Right atrium auricular region (tissue), 2 donors: Measurements from ENCODE around the gene TPCN1. TPM values are rescaled to one million over a fixed set of nuclear protein-coding genes. Genes with fewer than 3 reads are reported as not detected.

Experiments used
- DNase-seq: peaks from one replicate; pipeline ENCODE4 v3.0.0-alpha.2; 2019; ENCODE audit warnings: low spot score
- H3K27ac ChIP-seq, 2 donors: fragments of 200-600 bp; sonication (generic); 1 replicate in 1 of 2; 2 replicates in 1 of 2; pipeline ENCODE4 v1.5.1; 2016 to 2019
- H3K27me3 ChIP-seq, 2 donors: fragments of 200-600 bp; sonication (generic); one replicate each; pipeline versions ENCODE4 v1.5.1 to v1.6.0; 2017 to 2019
- H3K36me3 ChIP-seq: fragments of 200-600 bp; sonication (generic); one replicate; pipeline ENCODE4 v1.5.1; 2016
- H3K4me1 ChIP-seq, 2 donors: fragments of 200-600 bp; sonication (generic); one replicate each; pipeline versions ENCODE4 v1.5.1 to v1.6.0; 2017 to 2019
- H3K4me3 ChIP-seq, 2 donors: fragments of 200-600 bp; sonication (generic); 1 replicate in 1 of 2; 2 replicates in 1 of 2; pipeline ENCODE4 v1.5.1; 2017 to 2019; ENCODE audit warnings: mild to moderate bottlenecking in 1 of 2, moderate library complexity in 1 of 2
- H3K9me3 ChIP-seq, 2 donors: fragments of 200-600 bp; sonication (generic); one replicate each; pipeline ENCODE4 v1.5.1; 2019
- total RNA-seq, 2 donors: library from RNA; depleted of rRNA; stranded (reverse); fragments of >200 nt; gene quantifications; one replicate each; pipeline ENCODE4 v1.1.0, GENCODE V29; 2016
- TF ChIP-seq, protein P1 (sequence below), 2 donors: fragments of 200-600 bp; sonication (generic); IDR thresholded peaks; one replicate each; pipeline ENCODE4 v1.5.1; 2019; ENCODE audit warnings: antibody characterized with exemption in 2 of 2

TPCN1 gene
- total RNA-seq, 2 donors from 2014 or later = 57.3 to 58.7 TPM

DNA sequence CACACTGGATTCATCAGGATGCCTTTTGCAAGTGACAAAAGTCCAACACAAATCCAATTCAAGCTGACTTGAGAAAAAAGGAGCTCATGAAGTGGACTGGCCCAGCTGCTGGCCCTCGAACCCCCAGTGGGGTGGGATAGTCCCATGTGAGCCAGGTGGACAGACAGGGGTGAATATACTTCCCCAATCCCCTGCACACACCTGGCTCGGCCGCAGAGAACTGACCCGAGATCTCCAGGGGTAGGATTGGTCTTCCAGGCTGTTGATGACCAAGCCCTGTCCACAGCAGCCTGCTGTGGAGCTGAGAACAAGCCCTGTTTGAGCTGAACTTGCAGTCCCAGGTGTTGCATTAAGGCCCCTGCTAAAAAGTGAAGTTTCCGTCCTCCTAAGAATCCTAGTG, 56.2 kb downstream of the TPCN1 start:
- Histone ChIP-seq H3K27me3 (no peaks in the 10 kb centered on the region), H3K36me3 (peaks cover 79% of the 10 kb centered on the region), H3K27ac (no peak overlapping the region), H3K4me3 (no peak overlapping the region), H3K4me1 (peaks cover 0 to 19% of the 10 kb centered on the region in 2 donors), H3K9me3 (no peaks in the 10 kb centered on the region)
- TF ChIP-seq, protein P1, sequence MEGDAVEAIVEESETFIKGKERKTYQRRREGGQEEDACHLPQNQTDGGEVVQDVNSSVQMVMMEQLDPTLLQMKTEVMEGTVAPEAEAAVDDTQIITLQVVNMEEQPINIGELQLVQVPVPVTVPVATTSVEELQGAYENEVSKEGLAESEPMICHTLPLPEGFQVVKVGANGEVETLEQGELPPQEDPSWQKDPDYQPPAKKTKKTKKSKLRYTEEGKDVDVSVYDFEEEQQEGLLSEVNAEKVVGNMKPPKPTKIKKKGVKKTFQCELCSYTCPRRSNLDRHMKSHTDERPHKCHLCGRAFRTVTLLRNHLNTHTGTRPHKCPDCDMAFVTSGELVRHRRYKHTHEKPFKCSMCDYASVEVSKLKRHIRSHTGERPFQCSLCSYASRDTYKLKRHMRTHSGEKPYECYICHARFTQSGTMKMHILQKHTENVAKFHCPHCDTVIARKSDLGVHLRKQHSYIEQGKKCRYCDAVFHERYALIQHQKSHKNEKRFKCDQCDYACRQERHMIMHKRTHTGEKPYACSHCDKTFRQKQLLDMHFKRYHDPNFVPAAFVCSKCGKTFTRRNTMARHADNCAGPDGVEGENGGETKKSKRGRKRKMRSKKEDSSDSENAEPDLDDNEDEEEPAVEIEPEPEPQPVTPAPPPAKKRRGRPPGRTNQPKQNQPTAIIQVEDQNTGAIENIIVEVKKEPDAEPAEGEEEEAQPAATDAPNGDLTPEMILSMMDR (IDR thresholded peaks at IDR 0.05) = no peak
- DNase-seq = no peak

DNA sequence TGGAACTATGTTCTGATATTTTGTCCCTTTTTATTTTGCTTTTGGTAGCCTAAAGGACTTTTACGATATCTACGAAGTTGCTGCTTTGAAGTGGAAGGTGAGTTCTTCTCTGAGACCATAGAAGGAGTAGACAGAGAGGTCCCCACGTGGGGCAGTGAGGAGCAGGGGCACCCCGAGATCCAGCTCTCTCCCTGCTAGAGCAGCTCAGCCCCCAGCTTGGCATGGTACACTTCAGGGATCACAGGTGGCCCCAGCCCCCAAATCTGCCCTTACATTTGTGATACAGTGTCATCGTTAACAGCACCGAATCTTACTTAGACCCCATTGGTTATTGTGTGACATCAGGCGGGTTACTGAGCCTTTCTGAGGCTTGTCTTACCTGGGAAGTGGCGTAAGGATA, 56.9 kb downstream of the TPCN1 start:
- DNase-seq = no peak
- TF ChIP-seq, protein P1 (IDR thresholded peaks at IDR 0.05) = no peak
- Histone ChIP-seq H3K4me3 (no peak overlapping the region), H3K36me3 (peaks cover 73% of the 10 kb centered on the region), H3K27me3 (no peaks in the 10 kb centered on the region), H3K4me1 (peaks cover 0 to 15% of the 10 kb centered on the region in 2 donors), H3K27ac (no peak overlapping the region), H3K9me3 (no peaks in the 10 kb centered on the region)

DNA sequence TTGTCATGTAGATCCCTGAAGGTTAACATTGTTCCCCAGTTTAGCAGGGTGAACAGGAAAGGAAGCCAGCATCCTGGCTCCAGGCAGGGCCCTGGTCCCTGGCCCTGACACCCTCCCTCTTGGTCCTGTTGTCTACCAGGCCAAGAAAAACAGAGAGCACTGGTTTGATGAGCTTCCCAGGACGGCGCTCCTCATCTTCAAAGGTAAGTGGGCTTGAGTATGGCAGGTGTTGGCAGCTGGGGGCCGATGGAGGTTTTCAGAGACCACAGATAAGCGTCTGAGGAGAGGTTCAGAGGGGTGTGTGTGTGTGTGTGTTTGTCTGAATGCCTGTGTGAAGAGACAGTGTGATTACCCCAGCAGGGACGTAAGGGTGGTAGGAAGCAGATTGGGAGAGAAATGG, 57.4 kb downstream of the TPCN1 start:
- H3K4me3 ChIP-seq = no peak overlapping the region
- DNase-seq = no peak
- no peaks in the 10 kb centered on the region for H3K27me3 ChIP-seq
- TF ChIP-seq, protein P1 (IDR thresholded peaks at IDR 0.05) = no peak
- peaks cover 71% of the 10 kb centered on the region for H3K36me3 ChIP-seq
- no peaks in the 10 kb centered on the region for H3K9me3 ChIP-seq
- no peak overlapping the region for H3K27ac ChIP-seq
- H3K4me1 ChIP-seq = peaks cover 0 to 11% of the 10 kb centered on the region in 2 donors

DNA sequence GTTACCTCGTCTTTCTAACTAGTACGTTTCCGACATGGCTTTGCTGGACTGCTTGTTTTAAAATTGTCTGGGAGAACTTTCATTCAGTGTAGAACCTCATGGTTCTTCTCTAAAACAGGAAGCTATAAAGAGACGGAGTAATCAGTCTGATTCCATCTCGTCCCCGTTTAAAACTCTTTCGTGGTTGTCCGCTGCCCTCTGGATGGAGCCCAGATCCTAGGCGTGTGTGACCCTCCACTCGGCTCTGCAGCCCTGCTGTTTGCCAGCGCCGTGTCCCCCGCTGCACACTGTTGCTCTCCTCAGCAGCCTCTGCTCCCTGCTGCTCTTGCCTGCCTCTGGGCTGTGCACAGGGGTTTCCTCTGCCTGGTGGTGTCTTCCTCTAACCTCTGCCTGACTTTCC, 63.5 kb downstream of the TPCN1 start:
- TF ChIP-seq, protein P1 (IDR thresholded peaks at IDR 0.05) = no peak
- Histone ChIP-seq H3K36me3 (peaks cover 85% of the 10 kb centered on the region), H3K4me3 (no peak overlapping the region), H3K27me3 (no peaks in the 10 kb centered on the region), H3K9me3 (no peaks in the 10 kb centered on the region), H3K27ac (no peak overlapping the region), H3K4me1 (no peaks in the 10 kb centered on the region)
- DNase-seq = no peak

DNA sequence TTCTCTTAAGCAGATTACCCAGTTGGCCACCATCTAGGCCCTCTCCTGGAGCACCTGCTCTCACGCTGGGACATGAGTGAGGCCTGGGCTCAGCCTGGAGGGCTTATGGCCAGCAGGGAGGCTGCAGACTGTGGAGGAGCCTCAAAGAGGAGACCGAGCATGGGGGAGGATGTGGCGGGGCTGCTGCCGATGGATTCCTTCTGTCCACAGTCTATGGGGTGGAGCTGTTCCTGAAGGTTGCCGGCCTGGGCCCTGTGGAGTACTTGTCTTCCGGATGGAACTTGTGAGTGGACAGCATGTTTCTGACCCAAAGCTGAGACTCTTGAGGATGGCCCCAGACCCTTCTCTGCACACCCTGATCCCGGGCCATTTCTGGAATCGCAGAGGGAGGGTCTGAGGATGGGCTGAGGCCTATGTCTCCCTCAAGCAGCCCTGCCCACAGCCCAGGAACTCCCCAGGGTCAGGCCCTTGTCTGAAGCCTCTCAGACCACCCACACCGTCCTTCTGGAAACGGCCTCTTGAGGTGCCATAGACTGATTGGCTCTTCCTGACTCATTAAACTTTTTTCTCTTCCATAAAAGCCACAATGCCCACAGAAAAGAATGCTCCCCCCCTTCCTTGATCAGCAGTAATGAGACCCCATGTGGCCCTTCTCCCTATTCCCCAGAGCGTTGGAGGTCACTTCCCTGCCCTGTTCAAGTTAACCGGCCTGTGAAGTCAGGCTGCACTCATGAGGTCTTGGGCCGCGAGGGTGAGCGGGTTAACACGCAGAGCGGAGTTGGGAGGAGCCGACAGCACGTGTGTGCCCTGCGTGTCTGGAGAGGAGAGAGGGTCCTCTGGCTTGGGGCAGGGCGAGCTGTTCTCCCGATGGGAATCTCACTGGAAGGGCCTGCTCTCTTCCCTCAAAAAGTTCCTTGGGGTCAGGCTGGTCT, 64.7 kb downstream of the TPCN1 start:
- H3K9me3 ChIP-seq = no peaks in the 10 kb centered on the region
- H3K4me1 ChIP-seq = no peaks in the 10 kb centered on the region
- peaks cover 85% of the 10 kb centered on the region for H3K36me3 ChIP-seq
- no peak overlapping the region for H3K4me3 ChIP-seq
- TF ChIP-seq, protein P1 (IDR thresholded peaks at IDR 0.05) = no peak
- no peak for DNase-seq
- H3K27ac ChIP-seq = no peak overlapping the region
- H3K27me3 ChIP-seq = no peaks in the 10 kb centered on the region
